SJSA1 (cell line): ENCODE measurements around the gene RNPEPL1. TPM values are rescaled to one million over a fixed set of nuclear protein-coding genes. Genes with fewer than 3 reads are reported as not detected.

Experiments used
- DNase-seq, 2 experiments: peaks; one replicate each; pipeline ENCODE4 v3.0.0-alpha.2; 2015 to 2020; ENCODE audit warnings: low spot score in 2 of 2, low read depth in 1 of 2
- H3K27ac ChIP-seq: fragments of 250-450 bp; sonication (Bioruptor Pico); 2 replicates; pipeline ENCODE4 v1.5.1; 2020; ENCODE audit warnings: mild to moderate bottlenecking, moderate library complexity
- H3K27me3 ChIP-seq: fragments of 250-450 bp; sonication (Bioruptor Pico); replicated peaks from 2 replicates; pipeline ENCODE4 v1.5.1; 2020; ENCODE audit warnings: mild to moderate bottlenecking, moderate library complexity
- H3K36me3 ChIP-seq: fragments of 250-450 bp; sonication (Bioruptor Pico); 2 replicates; pipeline ENCODE4 v1.5.1; 2020; ENCODE audit warnings: mild to moderate bottlenecking
- H3K4me1 ChIP-seq: fragments of 250-450 bp; sonication (Bioruptor Pico); replicated peaks from 2 replicates; pipeline ENCODE4 v1.6.1; 2021; ENCODE audit warnings: mild to moderate bottlenecking
- H3K4me3 ChIP-seq: fragments of 250-450 bp; sonication (Bioruptor Pico); 2 replicates; pipeline ENCODE4 v1.5.1; 2020; ENCODE audit warnings: mild to moderate bottlenecking
- H3K9me3 ChIP-seq: fragments of 250-450 bp; sonication (Bioruptor Pico); replicated peaks from 2 replicates; pipeline ENCODE4 v1.5.1; 2020; ENCODE audit warnings: mild to moderate bottlenecking
- total RNA-seq: library from RNA; depleted of rRNA; stranded (reverse); fragments of >200 nt; shearing (Covaris generic); gene quantifications from 2 replicates; pipeline ENCODE4 v1.2.3, GENCODE V29; 2014

The RNPEPL1 gene
- total RNA-seq, 1 experiment from 2014 or later = 14.3 TPM

GRCh38 chr2:240579771-240580614 lies 11.7 kb downstream of the RNPEPL1 start:
- Histone ChIP-seq H3K36me3 (peaks cover 63% of the 10 kb centered on the region), H3K27me3 (no peaks in the 10 kb centered on the region), H3K27ac (no peak overlapping the region), H3K4me1 (peaks cover 13% of the 10 kb centered on the region), H3K4me3 (no peak overlapping the region), H3K9me3 (no peaks in the 10 kb centered on the region)
- peak in 1 of 2 experiments; percentile 12 for DNase-seq

DNA sequence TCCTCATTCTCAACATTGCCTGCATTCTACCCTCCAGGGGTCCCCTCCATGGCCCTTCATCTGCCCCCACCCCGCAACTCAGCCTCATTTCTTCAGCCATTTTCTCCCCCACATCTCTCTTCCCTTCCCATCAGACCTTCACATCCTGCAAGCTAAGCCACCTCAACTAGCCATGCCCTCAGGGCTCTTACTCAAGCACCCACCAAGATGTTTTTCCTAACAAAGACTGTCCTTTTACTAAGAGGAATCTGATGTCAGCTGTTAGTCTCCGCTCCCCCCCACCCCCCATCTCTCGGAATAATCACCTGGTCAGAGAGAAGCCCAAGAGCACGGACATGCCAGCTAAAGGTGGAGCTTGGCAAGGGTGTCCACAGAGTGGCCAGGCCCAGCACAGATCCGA lies 13.5 kb downstream of the RNPEPL1 start:
- H3K27me3 ChIP-seq = no peaks in the 10 kb centered on the region
- H3K4me1 ChIP-seq = peaks cover 19% of the 10 kb centered on the region
- peaks cover 53% of the 10 kb centered on the region for H3K36me3 ChIP-seq
- H3K4me3 ChIP-seq = no peak overlapping the region
- no peak overlapping the region for H3K27ac ChIP-seq
- DNase-seq = no peak
- no peaks in the 10 kb centered on the region for H3K9me3 ChIP-seq

DNA sequence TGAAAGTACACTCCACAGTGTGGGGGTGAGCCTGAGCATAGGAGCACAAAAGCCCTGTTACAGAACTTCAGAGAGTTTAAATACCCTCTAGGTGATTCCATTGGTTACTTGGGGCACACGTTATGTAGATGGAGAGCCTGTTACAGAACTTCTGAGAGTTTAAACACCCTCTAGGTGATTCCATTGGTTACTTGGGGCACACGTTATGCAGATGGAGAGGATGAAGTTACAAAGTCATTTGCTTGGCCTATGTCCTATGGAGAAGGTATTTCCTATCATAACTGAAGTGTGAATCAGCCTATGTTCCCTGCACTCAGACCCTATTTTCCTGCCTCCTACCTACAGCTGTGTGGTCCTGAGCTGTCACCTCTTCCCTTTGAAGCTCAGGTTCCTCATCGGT lies 14.5 kb downstream of the RNPEPL1 start:
- Histone ChIP-seq H3K27me3 (no peaks in the 10 kb centered on the region), H3K27ac (no peak overlapping the region), H3K4me1 (peaks cover 24% of the 10 kb centered on the region), H3K9me3 (no peaks in the 10 kb centered on the region), H3K4me3 (no peak overlapping the region), H3K36me3 (peaks cover 45% of the 10 kb centered on the region)
- no peak for DNase-seq

DNA sequence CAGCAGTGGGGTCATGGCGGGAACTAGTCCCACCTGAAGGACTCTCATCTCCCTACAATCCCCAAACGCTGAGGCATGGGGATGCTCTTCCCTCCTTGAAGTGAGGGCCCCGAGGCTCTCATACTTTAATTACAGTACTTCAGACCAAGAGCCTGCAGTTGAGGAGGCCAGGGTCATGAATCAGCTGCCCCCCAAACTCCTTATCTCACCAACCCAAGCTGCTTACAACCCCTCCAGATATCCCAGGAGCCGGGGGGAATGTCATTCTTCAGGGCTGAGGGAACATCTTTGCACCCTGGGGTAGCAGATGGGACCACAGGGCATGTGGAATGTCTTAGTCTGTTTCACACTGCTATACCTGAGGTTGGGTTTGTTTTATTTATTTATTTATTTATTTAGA lies 15.5 kb downstream of the RNPEPL1 start:
- H3K9me3 ChIP-seq = no peaks in the 10 kb centered on the region

DNA sequence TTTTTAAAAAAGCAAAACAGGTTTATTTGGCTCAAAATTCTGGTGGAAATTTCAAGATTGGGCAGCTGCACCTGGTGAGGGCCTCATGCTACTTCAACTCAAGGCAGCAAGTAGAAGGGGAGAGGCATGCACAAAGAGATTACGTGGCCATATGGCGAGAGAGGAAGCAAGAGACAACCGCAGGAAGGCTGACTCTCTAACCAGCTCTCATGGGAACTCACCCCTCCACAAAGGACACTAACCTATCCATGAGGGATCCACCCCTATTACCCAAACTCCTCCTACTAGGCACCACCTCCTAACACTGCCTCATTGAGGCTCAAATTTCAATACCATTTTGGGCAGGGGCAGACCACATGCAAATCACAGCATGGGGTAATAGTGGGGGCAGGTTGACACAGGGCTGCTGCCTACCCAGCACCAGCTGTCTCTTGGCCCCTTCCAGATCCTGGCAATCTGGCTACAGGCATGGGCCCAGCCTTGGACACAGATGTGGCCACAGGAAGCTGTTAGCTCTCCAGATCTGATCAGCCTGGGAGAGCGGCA lies 16.3 kb downstream of the RNPEPL1 start:
- H3K4me1 ChIP-seq = peaks cover 24% of the 10 kb centered on the region
- peaks cover 29% of the 10 kb centered on the region for H3K36me3 ChIP-seq
- DNase-seq = no peak
- no peaks in the 10 kb centered on the region for H3K27me3 ChIP-seq
- no peaks in the 10 kb centered on the region for H3K9me3 ChIP-seq
- no peak overlapping the region for H3K4me3 ChIP-seq
- H3K27ac ChIP-seq = no peak overlapping the region

More for the DNA sequence above, 15.5 kb downstream of the RNPEPL1 start:
- DNase-seq = no peak
- no peaks in the 10 kb centered on the region for H3K27me3 ChIP-seq
- no peak overlapping the region for H3K4me3 ChIP-seq
- H3K27ac ChIP-seq = no peak overlapping the region
- H3K36me3 ChIP-seq = peaks cover 37% of the 10 kb centered on the region
- H3K4me1 ChIP-seq = peaks cover 24% of the 10 kb centered on the region

GRCh38 chr2:240585101-240585500 lies 16.8 kb downstream of the RNPEPL1 start:
- Histone ChIP-seq H3K27ac (no peak overlapping the region), H3K36me3 (peaks cover 25% of the 10 kb centered on the region), H3K4me3 (peak overlapping the region; percentile 80), H3K9me3 (no peaks in the 10 kb centered on the region), H3K27me3 (no peaks in the 10 kb centered on the region), H3K4me1 (peaks cover 19% of the 10 kb centered on the region)
- no peak for DNase-seq

DNA sequence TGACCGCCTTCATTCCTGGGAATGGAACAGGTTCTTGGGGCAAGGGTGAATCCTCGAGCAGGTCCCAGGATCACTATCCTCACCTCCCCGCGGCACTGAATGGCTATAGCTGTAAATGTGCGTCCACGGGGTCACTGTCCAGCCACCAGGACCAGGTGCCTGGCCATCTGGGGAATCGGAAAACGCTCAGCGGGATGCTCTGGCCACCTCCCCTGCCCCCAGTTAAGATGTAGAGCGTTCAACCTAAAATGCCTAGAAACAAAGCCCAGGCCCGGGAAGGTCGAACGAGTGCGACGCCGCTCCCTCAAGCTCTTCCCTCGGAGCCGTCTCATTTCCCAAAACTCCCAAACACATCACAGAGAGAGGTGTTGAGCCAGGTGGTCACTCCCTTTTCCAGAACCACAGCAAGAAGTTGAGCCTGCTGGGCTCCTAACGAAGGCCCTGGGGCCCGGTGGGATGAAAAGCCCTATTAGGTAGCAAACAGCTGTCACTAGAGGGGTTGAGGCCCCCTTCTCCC lies 17.5 kb downstream of the RNPEPL1 start:
- Histone ChIP-seq H3K27me3 (no peaks in the 10 kb centered on the region), H3K4me1 (peaks cover 15% of the 10 kb centered on the region), H3K4me3 (peak overlapping the region; percentile 80), H3K9me3 (no peaks in the 10 kb centered on the region), H3K36me3 (peaks cover 25% of the 10 kb centered on the region), H3K27ac (peak overlapping the region; percentile 56)
- peak in 1 of 2 experiments; percentile 6 for DNase-seq

DNA sequence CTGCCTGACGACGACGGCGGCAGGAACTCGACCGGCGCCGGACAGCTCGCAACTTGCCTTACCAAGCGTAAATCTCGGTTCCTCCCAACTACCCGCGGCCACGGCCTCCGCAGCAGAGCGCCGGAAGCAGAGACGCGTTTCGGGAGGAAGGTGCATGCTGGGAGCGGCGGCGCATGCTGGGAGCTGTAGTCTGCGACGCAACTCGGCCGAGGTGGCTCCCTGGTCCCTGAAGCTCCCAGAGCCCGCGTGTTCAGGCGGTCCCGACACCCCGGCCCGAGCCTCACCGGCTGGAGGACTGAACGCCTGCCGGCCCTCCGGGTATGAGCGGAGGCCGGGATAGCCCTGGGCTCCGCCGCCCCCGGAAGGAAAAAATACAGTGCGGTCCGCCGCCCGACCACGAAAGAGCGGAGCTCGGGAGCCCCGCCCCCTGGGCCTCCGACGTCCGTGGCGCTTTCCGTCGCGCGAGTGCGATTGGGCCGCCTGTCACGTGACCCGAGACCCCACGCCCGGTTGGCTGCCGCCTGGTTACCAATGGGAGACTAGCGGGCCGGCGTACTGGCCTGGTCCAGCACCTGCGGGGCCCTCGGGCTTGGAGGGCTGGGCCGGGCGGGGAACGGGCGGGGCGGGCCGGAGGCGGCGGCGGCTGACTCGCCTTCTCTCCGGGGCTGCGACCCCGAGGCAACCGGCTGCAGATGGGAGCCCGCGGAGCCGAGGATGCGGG lies 18.1 kb downstream of the RNPEPL1 start, which contains the start of gene CAPN10:
TSS of gene CAPN10 (plus strand) at position 537 of the 721 bp plus-strand sequence. CDS start at position 715, 178 bp downstream.
- Histone ChIP-seq H3K4me3 (peak within 1 kb of the TSS; percentile 80), H3K9me3 (no peaks in the 10 kb centered on the region), H3K27ac (peak within 1 kb of the TSS; percentile 56), H3K36me3 (peaks cover 23% of the 10 kb centered on the region), H3K4me1 (peaks cover 15% of the 10 kb centered on the region), H3K27me3 (no peaks in the 10 kb centered on the region)
- peak; percentile 97 to 98 for DNase-seq

DNA sequence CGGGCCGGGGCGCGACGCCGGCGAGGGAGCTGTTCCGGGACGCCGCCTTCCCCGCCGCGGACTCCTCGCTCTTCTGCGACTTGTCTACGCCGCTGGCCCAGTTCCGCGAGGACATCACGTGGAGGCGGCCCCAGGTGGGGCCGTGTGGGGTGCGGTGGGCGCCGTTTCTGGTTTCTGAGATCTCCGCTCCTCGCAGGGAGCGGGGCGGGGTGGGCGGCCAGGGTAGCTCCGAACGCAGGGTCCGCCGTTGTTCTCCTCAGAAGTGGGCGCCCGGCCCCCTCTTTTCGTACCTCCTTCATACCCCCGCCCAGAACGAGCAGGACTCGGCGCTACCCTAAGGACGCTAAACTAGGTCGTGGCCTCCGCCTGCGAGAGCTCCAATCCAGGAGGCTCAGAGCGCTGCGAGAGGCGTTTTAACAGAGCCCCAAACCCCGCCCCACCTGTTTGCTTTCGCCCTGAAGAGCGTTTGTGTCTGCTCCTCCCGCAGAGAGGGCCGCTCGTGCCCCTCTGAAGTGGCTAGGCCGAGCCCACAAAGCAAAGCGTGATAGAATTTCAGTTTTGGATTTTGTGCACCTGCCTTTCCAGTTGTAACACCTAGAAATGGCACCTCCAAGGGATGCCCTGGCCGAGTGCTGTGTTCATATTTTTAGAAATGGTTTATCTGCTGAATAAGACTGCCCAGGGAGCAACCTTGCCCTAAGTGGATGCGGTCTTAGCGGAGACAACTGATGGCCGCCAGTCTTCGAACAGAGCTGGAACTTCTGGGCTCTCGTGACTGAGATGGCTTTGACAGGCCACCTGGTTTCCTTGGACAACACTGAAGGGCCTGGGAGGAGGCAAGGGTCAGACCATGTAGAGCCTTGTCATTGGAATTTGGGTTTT lies 18.9 kb downstream of the RNPEPL1 start:
- Histone ChIP-seq H3K4me1 (peaks cover 15% of the 10 kb centered on the region), H3K36me3 (peaks cover 27% of the 10 kb centered on the region), H3K9me3 (no peaks in the 10 kb centered on the region), H3K4me3 (peak overlapping the region; percentile 80), H3K27me3 (no peaks in the 10 kb centered on the region), H3K27ac (no peak overlapping the region)
- no peak for DNase-seq

DNA sequence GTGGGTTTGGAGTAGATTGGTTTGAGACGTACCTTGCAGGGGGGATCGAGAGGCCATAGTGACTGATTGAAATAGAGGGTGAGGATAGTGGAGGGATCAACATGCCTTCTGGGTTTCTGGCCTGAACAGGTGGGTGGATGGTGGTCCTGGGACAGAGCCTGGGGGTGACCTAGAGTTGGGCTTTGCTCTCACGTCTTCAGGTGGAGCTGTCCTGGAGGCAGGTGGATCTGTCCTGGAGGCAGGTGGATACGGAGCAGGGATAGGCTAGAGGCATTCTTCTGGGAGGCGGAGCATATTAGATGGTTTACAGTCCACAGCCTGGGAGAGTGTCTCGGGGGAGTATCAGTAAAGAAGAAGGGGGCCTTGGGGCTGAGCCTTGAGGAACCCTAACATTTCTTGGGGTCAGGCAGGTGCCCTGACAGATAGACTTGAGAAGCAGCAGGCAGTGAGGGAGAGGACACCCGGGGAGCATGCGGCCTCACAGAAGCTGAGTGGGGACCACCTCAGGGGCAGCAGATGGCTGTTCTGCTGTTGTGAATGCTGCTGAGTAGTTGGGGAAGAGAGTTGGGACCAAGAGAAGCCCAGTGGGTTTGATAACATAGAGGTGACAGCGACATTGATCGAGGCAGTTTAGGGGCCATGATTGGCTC lies 19.8 kb downstream of the RNPEPL1 start:
- Histone ChIP-seq H3K9me3 (no peaks in the 10 kb centered on the region), H3K27me3 (no peaks in the 10 kb centered on the region), H3K4me1 (peaks cover 15% of the 10 kb centered on the region), H3K4me3 (no peak overlapping the region), H3K27ac (no peak overlapping the region), H3K36me3 (peaks cover 29% of the 10 kb centered on the region)
- DNase-seq = no peak

GRCh38 chr2:240588669-240589068 lies 20.4 kb downstream of the RNPEPL1 start:
- Histone ChIP-seq H3K9me3 (no peaks in the 10 kb centered on the region), H3K27me3 (no peaks in the 10 kb centered on the region), H3K4me3 (no peak overlapping the region), H3K36me3 (peaks cover 27% of the 10 kb centered on the region), H3K4me1 (peaks cover 15% of the 10 kb centered on the region), H3K27ac (no peak overlapping the region)
- DNase-seq = no peak

DNA sequence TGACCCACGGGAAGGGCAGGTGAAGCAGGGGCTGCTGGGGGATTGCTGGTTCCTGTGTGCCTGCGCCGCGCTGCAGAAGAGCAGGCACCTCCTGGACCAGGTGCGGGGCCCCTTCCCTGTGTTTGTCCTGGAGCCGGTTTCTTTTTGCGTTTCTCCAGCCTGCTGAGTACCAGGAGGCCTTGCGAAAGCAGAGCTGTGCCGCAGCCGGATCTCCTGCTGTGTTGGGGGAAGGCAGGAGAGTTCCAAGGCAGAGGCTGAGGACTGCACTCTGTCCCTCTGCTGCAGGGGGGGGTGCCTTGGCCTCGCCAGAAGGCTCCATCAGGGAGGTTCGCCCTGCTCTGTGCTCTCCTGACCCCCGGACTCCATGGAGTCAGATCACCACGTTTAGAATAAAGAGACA lies 21.1 kb downstream of the RNPEPL1 start:
- no peak for DNase-seq
- Histone ChIP-seq H3K27me3 (no peaks in the 10 kb centered on the region), H3K4me1 (peaks cover 15% of the 10 kb centered on the region), H3K36me3 (peaks cover 25% of the 10 kb centered on the region), H3K27ac (no peak overlapping the region), H3K4me3 (no peak overlapping the region), H3K9me3 (no peaks in the 10 kb centered on the region)
